Lower lobe of right lung (tissue), 2 donors: ENCODE results near the gene CCR6. TPM values are rescaled to one million over a fixed set of nuclear protein-coding genes. Genes with fewer than 3 reads are reported as not detected.
"Not testable (repeated sequence)": the region's sequence is repeated elsewhere in the genome, so short reads cannot be mapped to it uniquely, and the experiment has no call there.

Experiments
- ATAC-seq, 2 donors: fragments of 200-7000 bp; cut with Tn5 transposase; one replicate each; pipeline ENCODE4 v1.9.1; 2020 to 2022; ENCODE audit warnings: mild to moderate bottlenecking in 2 of 2, moderate library complexity in 2 of 2
- DNase-seq: peaks from one replicate; pipeline ENCODE4 v3.0.0-alpha.2; 2020
- H3K27ac ChIP-seq: fragments of 200-600 bp; one replicate; pipeline ENCODE4 v1.8.0; 2022
- H3K27me3 ChIP-seq: fragments of 200-600 bp; one replicate; pipeline ENCODE4 v1.8.0; 2022; ENCODE audit warnings: low read depth
- H3K36me3 ChIP-seq: fragments of 200-600 bp; one replicate; pipeline ENCODE4 v1.8.0; 2022; ENCODE audit warnings: mild to moderate bottlenecking
- H3K4me1 ChIP-seq: fragments of 200-600 bp; one replicate; pipeline ENCODE4 v1.8.0; 2022
- H3K4me3 ChIP-seq: fragments of 200-600 bp; one replicate; pipeline ENCODE4 v1.8.0; 2022; ENCODE audit warnings: mild to moderate bottlenecking
- H3K9me3 ChIP-seq: fragments of 200-600 bp; one replicate; pipeline ENCODE4 v1.8.0; 2022
- CTCF ChIP-seq: fragments of 200-600 bp; IDR thresholded peaks from one replicate; pipeline ENCODE4 v1.8.0; 2022; ENCODE audit warnings: antibody characterized with exemption, mild to moderate bottlenecking
- intact Hi-C: fragments of 100-400 bp; cut with DNase I; formaldehyde crosslinking; loops from one replicate; pipeline ENCODE4 v1.11.0; 2022
- total RNA-seq: library from RNA; stranded (reverse); fragmentation: NEBNext Ultra II Directional; extraction: Animal tissue kit (Norgen Biotek cat#: 25700); gene quantifications from one replicate; pipeline ENCODE4 v1.2.1, GENCODE V29; 2021
- donor health status: DM: no; HTN: yes; CAD: no; lungs with severe emphysema.

The CCR6 gene
- total RNA-seq, 1 donor from 2014 or later = 0.83 TPM

- H3K4me1 ChIP-seq, H3K27ac ChIP-seq, intact Hi-C loops, H3K4me3 ChIP-seq, DNase-seq, H3K27me3 ChIP-seq, H3K9me3 ChIP-seq, H3K36me3 ChIP-seq: not testable (repeated sequence)
- TF ChIP-seq CTCF = peak; percentile 40
- peak; percentile 70 to 82 for ATAC-seq
Measured at GRCh38 chr6:167182913-167183314, 60.0 kb downstream of the CCR6 start.

GRCh38 chr6:167185101-167185500, 62.2 kb downstream of the CCR6 start:
- ATAC-seq, H3K36me3 ChIP-seq, H3K27me3 ChIP-seq, H3K27ac ChIP-seq, DNase-seq, H3K4me3 ChIP-seq, intact Hi-C loops, H3K9me3 ChIP-seq, H3K4me1 ChIP-seq: not testable (repeated sequence)

GRCh38 chr6:167187275-167187674, 64.4 kb downstream of the CCR6 start:
- DNase-seq, H3K9me3 ChIP-seq, H3K4me1 ChIP-seq, H3K4me3 ChIP-seq, H3K27me3 ChIP-seq, intact Hi-C loops, H3K36me3 ChIP-seq, ATAC-seq, H3K27ac ChIP-seq: not testable (repeated sequence)

Other genes starting within 250 kb of the CCR6 start
- gene RNASET2, start 166.5 kb upstream of the CCR6 start, total RNA-seq = 103 TPM
- gene CEP43, start 123.7 kb upstream of the CCR6 start, total RNA-seq = 13.3 TPM
- not detected for gene GPR31, start 34.9 kb downstream of the CCR6 start, total RNA-seq
- not detected for gene UNC93A, start 168.2 kb downstream of the CCR6 start, total RNA-seq
- not detected for gene TTLL2, start 202.0 kb downstream of the CCR6 start, total RNA-seq